ENCODE results near the gene MICAL2. TPM values are rescaled to one million over a fixed set of nuclear protein-coding genes. Genes with fewer than 3 reads are reported as not detected.

MICAL2 gene
- total and polyA plus RNA-seq, 2 of the 13 experiments (the other 11 are each of a cell fraction or from before 2014, with no cell fraction given), result 0.78 to 1.1 TPM

- POLR2A ChIA-PET, result no interaction called here
- peak; percentile 32 for DNase-seq (ENCODE audit: low spot score)
- H3K4me1 ChIP-seq (ENCODE audit: insufficient read depth, low read length), result peaks cover 21% of the 10 kb centered on the region
- peak; percentile 56 for TF ChIP-seq CTCF (CRISPR knock-in tag; IDR thresholded peaks at IDR 0.05)
- no peak for TF ChIP-seq ELF1 (CRISPR knock-in tag; IDR thresholded peaks at IDR 0.05)
- TF ChIP-seq KAT2B (IDR thresholded peaks at IDR 0.05; ENCODE audit: borderline replicate concordance, low read depth, low read length), result no peak
- no peak for TF ChIP-seq BRD4 (CRISPR knock-in tag; IDR thresholded peaks at IDR 0.05)
- TF ChIP-seq ZNF354B (CRISPR knock-in tag; IDR thresholded peaks at IDR 0.05), result no peak
- no peak for TF ChIP-seq IKZF4 (CRISPR knock-in tag; IDR thresholded peaks at IDR 0.05; ENCODE audit: borderline replicate concordance, low read depth, not compliant biosample characterization)
- TF ChIP-seq, protein P1, sequence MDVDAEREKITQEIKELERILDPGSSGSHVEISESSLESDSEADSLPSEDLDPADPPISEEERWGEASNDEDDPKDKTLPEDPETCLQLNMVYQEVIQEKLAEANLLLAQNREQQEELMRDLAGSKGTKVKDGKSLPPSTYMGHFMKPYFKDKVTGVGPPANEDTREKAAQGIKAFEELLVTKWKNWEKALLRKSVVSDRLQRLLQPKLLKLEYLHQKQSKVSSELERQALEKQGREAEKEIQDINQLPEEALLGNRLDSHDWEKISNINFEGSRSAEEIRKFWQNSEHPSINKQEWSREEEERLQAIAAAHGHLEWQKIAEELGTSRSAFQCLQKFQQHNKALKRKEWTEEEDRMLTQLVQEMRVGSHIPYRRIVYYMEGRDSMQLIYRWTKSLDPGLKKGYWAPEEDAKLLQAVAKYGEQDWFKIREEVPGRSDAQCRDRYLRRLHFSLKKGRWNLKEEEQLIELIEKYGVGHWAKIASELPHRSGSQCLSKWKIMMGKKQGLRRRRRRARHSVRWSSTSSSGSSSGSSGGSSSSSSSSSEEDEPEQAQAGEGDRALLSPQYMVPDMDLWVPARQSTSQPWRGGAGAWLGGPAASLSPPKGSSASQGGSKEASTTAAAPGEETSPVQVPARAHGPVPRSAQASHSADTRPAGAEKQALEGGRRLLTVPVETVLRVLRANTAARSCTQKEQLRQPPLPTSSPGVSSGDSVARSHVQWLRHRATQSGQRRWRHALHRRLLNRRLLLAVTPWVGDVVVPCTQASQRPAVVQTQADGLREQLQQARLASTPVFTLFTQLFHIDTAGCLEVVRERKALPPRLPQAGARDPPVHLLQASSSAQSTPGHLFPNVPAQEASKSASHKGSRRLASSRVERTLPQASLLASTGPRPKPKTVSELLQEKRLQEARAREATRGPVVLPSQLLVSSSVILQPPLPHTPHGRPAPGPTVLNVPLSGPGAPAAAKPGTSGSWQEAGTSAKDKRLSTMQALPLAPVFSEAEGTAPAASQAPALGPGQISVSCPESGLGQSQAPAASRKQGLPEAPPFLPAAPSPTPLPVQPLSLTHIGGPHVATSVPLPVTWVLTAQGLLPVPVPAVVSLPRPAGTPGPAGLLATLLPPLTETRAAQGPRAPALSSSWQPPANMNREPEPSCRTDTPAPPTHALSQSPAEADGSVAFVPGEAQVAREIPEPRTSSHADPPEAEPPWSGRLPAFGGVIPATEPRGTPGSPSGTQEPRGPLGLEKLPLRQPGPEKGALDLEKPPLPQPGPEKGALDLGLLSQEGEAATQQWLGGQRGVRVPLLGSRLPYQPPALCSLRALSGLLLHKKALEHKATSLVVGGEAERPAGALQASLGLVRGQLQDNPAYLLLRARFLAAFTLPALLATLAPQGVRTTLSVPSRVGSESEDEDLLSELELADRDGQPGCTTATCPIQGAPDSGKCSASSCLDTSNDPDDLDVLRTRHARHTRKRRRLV (CRISPR knock-in tag; IDR thresholded peaks at IDR 0.05), result no peak
- no peak for TF ChIP-seq ZNF292 (CRISPR knock-in tag; IDR thresholded peaks at IDR 0.05; ENCODE audit: borderline replicate concordance, low read depth)
- TF ChIP-seq ZNF781 (CRISPR knock-in tag; IDR thresholded peaks at IDR 0.05; ENCODE audit: borderline replicate concordance, not compliant biosample characterization), result no peak
- peak; percentile 65; the same call in 1 of the 2 replicates for TF ChIP-seq SMC3 (IDR thresholded peaks at IDR 0.05; ENCODE audit: low read length)
- no peak for TF ChIP-seq TOE1 (CRISPR knock-in tag; IDR thresholded peaks at IDR 0.05)
- no peak for TF ChIP-seq MIXL1 (CRISPR knock-in tag; IDR thresholded peaks at IDR 0.05)
- no peak for TF ChIP-seq CREB1 (IDR thresholded peaks at IDR 0.05)
- no peak for TF ChIP-seq CREB1 (CRISPR knock-in tag; IDR thresholded peaks at IDR 0.05)
- TF ChIP-seq HDAC6 (IDR thresholded peaks at IDR 0.05; ENCODE audit: low read depth, low read length), result no peak
- no peak for TF ChIP-seq ZIK1 (CRISPR knock-in tag; IDR thresholded peaks at IDR 0.05; ENCODE audit: borderline replicate concordance, low read depth)
- TF ChIP-seq SOX13 (IDR thresholded peaks at IDR 0.05), result no peak
- no peak for TF ChIP-seq SOX13 (CRISPR knock-in tag; conservative IDR thresholded peaks at IDR 0.05 in 1 of 2, IDR thresholded peaks at IDR 0.05 in 1 of 2)
- no peak for TF ChIP-seq ZNF451 (CRISPR knock-in tag; IDR thresholded peaks at IDR 0.05)
- TF ChIP-seq SRSF4 (IDR thresholded peaks at IDR 0.05; ENCODE audit: low read depth, low read length, poor library complexity, severe bottlenecking), result no peak
These were observed 11.7 kb downstream of the MICAL2 start for GRCh38 chr11:12122083-12122482.

More at GRCh38 chr11:12122083-12122482, 11.7 kb downstream of the MICAL2 start:
- CTCF ChIA-PET (ENCODE audit: low intra/inter-chr PET ratio, low total read pairs), result interaction anchor here (2.0 kb wide), 1 partner anchor 114 kb away, joined by 13 read pairs; no protein-coding TSS in a partner anchor
- Histone ChIP-seq H3K36me3 (replicated peaks in 1 of 2; ENCODE audit: control insufficient read depth in 1 of 2, insufficient read depth in 2 of 2, low read length in 2 of 2) (no peaks in the 10 kb centered on the region), H3K27me3 (ENCODE audit: control insufficient read depth in 1 of 2, insufficient read depth in 2 of 2, low read length in 2 of 2) (no peaks in the 10 kb centered on the region), H3K79me2 (ENCODE audit: insufficient read depth, low read length) (no peaks in the 10 kb centered on the region), H2AFZ (ENCODE audit: low read length) (no peak overlapping the region), H3K4me2 (ENCODE audit: low read depth, low read length) (no peak overlapping the region), H3K9me3 (ENCODE audit: low read length) (no peaks in the 10 kb centered on the region), H4K20me1 (ENCODE audit: insufficient read depth, low read length) (no peaks in the 10 kb centered on the region), H3K27ac (ENCODE audit: extremely low read length, insufficient read depth, low read length) (no peak overlapping the region), H3K9ac (ENCODE audit: insufficient read depth, low read depth, low read length) (no peak overlapping the region), H3K4me3 (replicated peaks in 1 of 3; ENCODE audit: insufficient read depth in 1 of 3, low read depth in 2 of 3, low read length in 3 of 3) (no peak overlapping the region)
- 64% methylated on average over 6 of the region's 6 CpGs for whole genome bisulfite sequencing (ENCODE audit: low lambda C conversion rate)
- no TSS peak for BruUV-seq (replicated peaks)
- ATAC-seq (peak; percentile 92), FAIRE-seq (no peak)
- intact Hi-C loops (cut with micrococcal nuclease; ENCODE audit: unreplicated experiment), result loop anchor here (5.0 kb wide), 3 partner anchors 35 to 160 kb away; no protein-coding TSS in a partner anchor
- in situ Hi-C loops (cut with HindIII; ENCODE audit: extremely low pct_ligation_motif_present, low pct_unique_long_range_greater_than_20kb), result no loop called here
